CD4-positive, alpha-beta T cell (primary cell): ENCODE data around the gene TBL1X. TPM values are rescaled to one million over a fixed set of nuclear protein-coding genes. Genes with fewer than 3 reads are reported as not detected.

Source experiments
- ATAC-seq: fragments of 200-7000 bp; cut with Tn5 transposase; one replicate; pipeline ENCODE4 v1.10.0; 2022; ENCODE audit warnings: mild to moderate bottlenecking; ENCODE audit not compliant: poor library complexity
- CTCF ChIA-PET: fragments of 350-600 bp; sonication (Branson Sonifier 250); formaldehyde crosslinking; loops from one replicate; lab custom pipeline; 2021; ENCODE audit warnings: antibody characterized with exemption, inconsistent platforms; lab: Charles Lee
- POLR2A ChIA-PET: fragments of 350-600 bp; sonication (Branson Sonifier 250); formaldehyde crosslinking; loops from one replicate; lab custom pipeline; 2021; ENCODE audit warnings: antibody characterized with exemption, inconsistent platforms; lab: Charles Lee
- DNase-seq, 14 experiments: peaks; one replicate each; pipeline ENCODE4 v3.0.0-alpha.2; 2013 to 2020; ENCODE audit warnings: mixed read lengths in 2 of 14
- H3K27ac ChIP-seq, 2 donors: one replicate each; pipeline versions ENCODE4 v1.5.1 to v1.7.0; 2013; ENCODE audit warnings: low read length in 2 of 2, low read depth in 1 of 2, mild to moderate bottlenecking in 1 of 2
- H3K27me3 ChIP-seq, 2 experiments: 1 replicate in 1 of 2; 2 replicates in 1 of 2; pipeline versions ENCODE4 v1.6.1 to v1.7.0; 2013; ENCODE audit warnings: low read length in 2 of 2, control low read depth in 1 of 2, mild to moderate bottlenecking in 1 of 2, moderate library complexity in 1 of 2; ENCODE audit not compliant: insufficient read depth in 2 of 2, control insufficient read depth in 1 of 2
- H3K36me3 ChIP-seq: one replicate; pipeline ENCODE4 v1.6.1; 2013; ENCODE audit warnings: low read length, control low read depth; ENCODE audit not compliant: insufficient read depth
- H3K4me1 ChIP-seq: one replicate; pipeline ENCODE4 v1.6.1; 2013; ENCODE audit warnings: low read length, control low read depth; ENCODE audit not compliant: insufficient read depth
- H3K4me3 ChIP-seq: one replicate; pipeline ENCODE4 v1.5.1; 2013; ENCODE audit warnings: mild to moderate bottlenecking, low read length, moderate library complexity
- H3K9me3 ChIP-seq, 2 experiments: 1 replicate in 1 of 2; 2 replicates in 1 of 2; pipeline versions ENCODE4 v1.6.1 to v1.7.0; 2013; ENCODE audit warnings: low read length in 2 of 2, mild to moderate bottlenecking in 2 of 2, control low read depth in 1 of 2, moderate library complexity in 1 of 2; ENCODE audit not compliant: control insufficient read depth in 1 of 2, insufficient read depth in 1 of 2
- H3K27ac Mint-ChIP-seq: one replicate; pipeline ENCODE4 v1.8.0; 2020; ENCODE audit warnings: mixed read lengths
- H3K27me3 Mint-ChIP-seq: one replicate; pipeline ENCODE4 v1.8.0; 2021; ENCODE audit warnings: mixed read lengths
- H3K36me3 Mint-ChIP-seq: one replicate; pipeline ENCODE4 v1.8.0; 2021; ENCODE audit warnings: low read depth, mixed read lengths
- H3K4me1 Mint-ChIP-seq: one replicate; pipeline ENCODE4 v1.8.0; 2021; ENCODE audit warnings: low read depth, mixed read lengths
- H3K4me3 Mint-ChIP-seq: one replicate; pipeline ENCODE4 v1.8.0; 2020; ENCODE audit warnings: mild to moderate bottlenecking, mixed read lengths
- H3K9me3 Mint-ChIP-seq: one replicate; pipeline ENCODE4 v1.8.0; 2020; ENCODE audit warnings: mixed read lengths
- CTCF ChIP-seq: fragments of 200-600 bp; IDR thresholded peaks from one replicate; pipeline ENCODE4 v1.8.0; 2022; ENCODE audit warnings: antibody characterized with exemption, mild to moderate bottlenecking
- intact Hi-C, 2 experiments: fragments of 100-400 bp; cut with DNase I in 1 of 2; cut with micrococcal nuclease in 1 of 2; formaldehyde crosslinking; loops; one replicate each; pipeline versions ENCODE4 v1.15.1 to v1.9.0; 2023 to 2025; cut with DNase I, micrococcal nuclease
- total RNA-seq, 174 experiments: library from RNA in 2 of 174; stranded (reverse) in 2 of 174; gene quantifications; one replicate each; pipeline ENCODE4 v1.2.3 and lab custom pipeline; 2021 to 2026

TBL1X gene
- total RNA-seq, 2 experiments from 2014 or later: 17.4 to 19.2 TPM

GRCh38 chrX:9501362-9501761, 36.5 kb downstream of the TBL1X start:
- no peak overlapping the region for H3K27ac ChIP-seq
- H3K4me1 ChIP-seq: peaks cover 3% of the 10 kb centered on the region
- Mint-ChIP-seq H3K4me1 (peaks cover 4% of the 10 kb centered on the region), H3K27me3 (no peaks in the 10 kb centered on the region), H3K4me3 (no peak overlapping the region), H3K27ac (no peak overlapping the region), H3K36me3 (peaks cover 56% of the 10 kb centered on the region), H3K9me3 (no peaks in the 10 kb centered on the region)
- H3K4me3 ChIP-seq: no peak overlapping the region
- TF ChIP-seq CTCF: no peak
- ChIA-PET CTCF (no interaction called here), POLR2A (interaction anchor here (1.1 kb wide), 1 partner anchor 38 kb away, joined by 3 read pairs; no protein-coding TSS in a partner anchor)
- ATAC-seq (no peak), DNase-seq (peak in 1 of 14 experiments; percentile 21)
- H3K9me3 ChIP-seq: no peaks in the 10 kb centered on the region
- no peaks in the 10 kb centered on the region for H3K27me3 ChIP-seq
- peaks cover 6% of the 10 kb centered on the region for H3K36me3 ChIP-seq
- intact Hi-C loops: no loop called here

- no peaks in the 10 kb centered on the region for H3K27me3 ChIP-seq
- peaks cover 4% of the 10 kb centered on the region for H3K4me1 Mint-ChIP-seq
- no peaks in the 10 kb centered on the region for H3K9me3 Mint-ChIP-seq
- no peaks in the 10 kb centered on the region for H3K9me3 ChIP-seq
- no peaks in the 10 kb centered on the region for H3K27me3 Mint-ChIP-seq
- no peak for TF ChIP-seq CTCF
- ChIA-PET CTCF (no interaction called here), POLR2A (no interaction called here)
- H3K27ac Mint-ChIP-seq: no peak overlapping the region
- H3K4me3 ChIP-seq: no peak overlapping the region
- H3K4me1 ChIP-seq: peaks cover 3% of the 10 kb centered on the region
- peaks cover 60% of the 10 kb centered on the region for H3K36me3 Mint-ChIP-seq
- ATAC-seq (no peak), DNase-seq (no peak)
- H3K27ac ChIP-seq: no peak overlapping the region
- intact Hi-C loops: no loop called here
- no peak overlapping the region for H3K4me3 Mint-ChIP-seq
- H3K36me3 ChIP-seq: peaks cover 6% of the 10 kb centered on the region
Measured at GRCh38 chrX:9503261-9503660, 38.4 kb downstream of the TBL1X start.

DNA sequence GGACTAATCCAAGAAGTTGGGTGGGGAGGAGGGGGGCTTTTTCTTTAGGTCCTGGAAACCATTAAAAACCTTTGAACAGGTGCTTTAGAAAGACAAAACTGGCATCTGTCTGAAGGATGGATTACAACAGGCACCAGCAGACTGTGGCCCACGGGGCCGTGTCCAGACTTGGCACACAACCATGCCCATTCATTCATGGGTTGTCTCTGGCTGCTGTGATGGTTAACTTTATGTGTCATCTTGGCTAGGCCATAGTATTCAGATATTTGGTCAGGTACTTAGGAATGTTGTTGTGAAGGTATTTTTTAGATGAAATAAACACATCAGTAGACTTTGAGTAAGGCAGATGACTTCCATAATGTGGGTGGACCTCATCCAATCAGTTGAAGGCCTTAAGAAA, 45.5 kb downstream of the TBL1X start:
- ATAC-seq (no peak), DNase-seq (no peak)
- peaks cover 21% of the 10 kb centered on the region for H3K4me1 Mint-ChIP-seq
- no peaks in the 10 kb centered on the region for H3K9me3 Mint-ChIP-seq
- H3K4me3 ChIP-seq: no peak overlapping the region
- peaks cover 5% of the 10 kb centered on the region for H3K4me1 ChIP-seq
- H3K36me3 Mint-ChIP-seq: peaks cover 67% of the 10 kb centered on the region
- no peaks in the 10 kb centered on the region for H3K27me3 Mint-ChIP-seq
- H3K27ac Mint-ChIP-seq: no peak overlapping the region
- ChIA-PET POLR2A (no interaction called here), CTCF (no interaction called here)
- intact Hi-C loops: no loop called here
- H3K9me3 ChIP-seq: no peaks in the 10 kb centered on the region
- no peaks in the 10 kb centered on the region for H3K27me3 ChIP-seq
- peaks cover 5% of the 10 kb centered on the region for H3K36me3 ChIP-seq
- TF ChIP-seq CTCF: no peak
- H3K4me3 Mint-ChIP-seq: no peak overlapping the region
- H3K27ac ChIP-seq: no peak overlapping the region
